GM12891 (cell line): ENCODE results near the gene GPR17.

ENCODE experiments used
- DNase-seq: peaks from one replicate; pipeline ENCODE4 v3.0.0; 2011; ENCODE audit warnings: low spot score; ENCODE audit not compliant: insufficient read length
- FAIRE-seq: peaks from 2 replicates; lab custom pipeline; 2011; peaks lifted over from hg19 to GRCh38; lab: Jason Lieb, UNC
- PAX5 ChIP-seq: IDR thresholded peaks from 2 replicates; pipeline ENCODE4 v1.6.1; 2011; ENCODE audit warnings: low read length, moderate library complexity, mild to moderate bottlenecking; ENCODE audit not compliant: insufficient read depth, severe bottlenecking
- POLR2A ChIP-seq: IDR thresholded peaks from 2 replicates; pipeline ENCODE4 v1.6.1; 2011; ENCODE audit warnings: low read depth, low read length, control low read depth
- POLR2AphosphoS5 ChIP-seq: IDR thresholded peaks from 2 replicates; pipeline ENCODE4 v1.6.1; 2011; ENCODE audit warnings: low read depth, low read length, control low read depth
- POU2F2 ChIP-seq: IDR thresholded peaks from 2 replicates; pipeline ENCODE4 v1.6.1; 2011; ENCODE audit warnings: low read depth, mild to moderate bottlenecking, control low read depth, low read length, moderate library complexity
- SPI1 ChIP-seq: IDR thresholded peaks from 2 replicates; pipeline ENCODE4 v1.6.1; 2011; ENCODE audit warnings: low read depth, low read length, control low read depth
- TAF1 ChIP-seq: IDR thresholded peaks from 2 replicates; pipeline ENCODE4 v1.6.1; 2011; ENCODE audit warnings: low read depth, low read length, control low read depth

GPR17 gene

DNA sequence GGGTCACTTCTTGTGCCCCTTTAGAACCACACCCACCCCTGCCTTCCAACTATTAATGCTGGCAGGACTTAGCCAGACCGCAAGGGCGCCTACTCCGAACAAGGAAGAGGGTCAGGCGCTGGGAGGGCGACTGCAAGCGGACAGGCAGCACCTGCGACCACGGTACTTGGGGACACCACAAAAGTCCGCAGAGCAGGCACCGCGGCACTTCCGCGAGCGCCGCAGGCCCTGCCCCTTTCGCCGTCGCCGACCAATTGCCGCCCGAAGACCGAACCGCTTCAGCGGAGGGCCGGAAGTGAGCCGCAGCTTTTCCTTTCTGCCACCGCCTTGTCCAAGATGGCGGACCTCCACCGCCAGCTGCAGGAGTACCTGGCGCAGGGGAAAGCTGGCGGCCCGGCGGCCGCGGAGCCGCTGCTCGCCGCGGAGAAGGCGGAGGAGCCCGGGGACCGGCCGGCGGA is 55.3 kb downstream of the GPR17 start, which contains the start of gene SFT2D3:
TSS of gene SFT2D3 (plus strand) at position 305 of the 458 bp plus-strand sequence. CDS start at position 337, 32 bp downstream.
- TF ChIP-seq POLR2A (peak; percentile 98), PAX5 (peak; percentile 49), SPI1 (peak; percentile 46), POU2F2 (peak; percentile 71; the same call in 1 of the 2 replicates), POLR2AphosphoS5 (peak; percentile 94), TAF1 (peak; percentile 95)
- peak; percentile 98 for FAIRE-seq

DNA sequence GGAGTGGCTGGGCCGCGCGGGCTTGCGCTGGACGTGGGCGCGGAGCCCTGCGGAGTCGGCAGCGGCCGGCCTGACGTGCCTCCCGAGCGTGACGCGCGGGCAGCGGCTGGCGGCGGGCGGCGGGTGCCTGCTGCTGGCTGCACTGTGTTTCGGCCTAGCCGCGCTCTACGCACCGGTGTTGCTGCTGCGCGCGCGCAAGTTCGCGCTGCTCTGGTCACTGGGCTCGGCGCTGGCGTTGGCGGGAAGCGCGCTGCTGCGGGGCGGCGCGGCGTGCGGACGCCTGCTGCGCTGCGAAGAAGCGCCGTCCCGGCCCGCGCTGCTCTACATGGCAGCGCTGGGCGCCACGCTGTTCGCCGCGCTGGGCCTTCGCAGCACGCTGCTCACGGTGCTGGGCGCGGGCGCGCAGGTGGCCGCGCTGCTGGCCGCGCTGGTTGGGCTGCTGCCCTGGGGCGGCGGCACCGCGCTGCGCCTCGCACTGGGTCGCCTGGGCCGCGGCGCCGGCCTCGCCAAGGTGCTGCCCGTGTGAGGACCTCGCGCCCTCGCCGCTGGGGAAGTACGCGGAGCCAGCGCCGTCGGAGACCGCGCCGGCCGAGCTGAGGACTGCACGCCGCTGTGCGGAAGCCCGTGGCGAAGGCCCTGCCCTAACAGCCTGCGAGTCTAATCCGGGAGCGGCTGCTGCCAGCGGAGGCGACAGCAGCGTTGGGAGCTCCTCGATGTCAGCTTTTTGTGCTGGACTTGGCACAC is 55.9 kb downstream of the GPR17 start:
- DNase-seq (peak; percentile 64), FAIRE-seq (no peak)
- TF ChIP-seq POLR2A (peak; percentile 60), POU2F2 (peak; percentile 24; the same call in 1 of the 2 replicates), SPI1 (peak; percentile 19; the same call in 1 of the 2 replicates), POLR2AphosphoS5 (no peak; the same call in 1 of the 2 replicates), PAX5 (peak; percentile 86)

More for the DNA sequence above, 55.3 kb downstream of the GPR17 start, which contains the start of gene SFT2D3:
- peak; percentile 91 for DNase-seq
